Uterus (tissue), 4 donors: ENCODE measurements around the gene CDCA3. TPM values are rescaled to one million over a fixed set of nuclear protein-coding genes. Genes with fewer than 3 reads are reported as not detected.

Source experiments
- DNase-seq, 2 donors: peaks; one replicate each; pipeline ENCODE4 v3.0.0-alpha.2; 2019 to 2020
- H3K27ac ChIP-seq, 2 donors: fragments of 200-600 bp; sonication (generic); 1 replicate in 1 of 2; 2 replicates in 1 of 2; pipeline ENCODE4 v1.5.1; 2016 to 2018
- H3K27me3 ChIP-seq, 2 donors: fragments of 200-600 bp; sonication (generic); one replicate each; pipeline ENCODE4 v1.5.1; 2018 to 2019; ENCODE audit warnings: control low read depth in 1 of 2
- H3K36me3 ChIP-seq, 2 donors: fragments of 200-600 bp; sonication (generic); one replicate each; pipeline ENCODE4 v1.5.1; 2019; ENCODE audit warnings: control low read depth in 1 of 2
- H3K4me1 ChIP-seq, 2 donors: fragments of 200-600 bp; sonication (generic); one replicate each; pipeline ENCODE4 v1.5.1; 2018 to 2019; ENCODE audit warnings: control low read depth in 1 of 2
- H3K4me3 ChIP-seq, 2 donors: fragments of 200-600 bp; sonication (generic); 1 replicate in 1 of 2; 2 replicates in 1 of 2; pipeline ENCODE4 v1.5.1; 2018 to 2019; ENCODE audit warnings: mild to moderate bottlenecking in 1 of 2
- H3K9me3 ChIP-seq, 2 donors: fragments of 200-600 bp; sonication (generic); one replicate each; pipeline ENCODE4 v1.5.1; 2019; ENCODE audit warnings: control low read depth in 1 of 2
- CTCF ChIP-seq, 4 experiments: fragments of 200-600 bp in 2 of 4; fragments of 450-650 bp in 2 of 4; sonication (generic) in 2 of 4; IDR thresholded peaks; one replicate each; pipeline ENCODE4 v1.5.1; 2016 to 2019; ENCODE audit warnings: antibody characterized with exemption in 4 of 4, mild to moderate bottlenecking in 2 of 4, moderate library complexity in 1 of 4
- POLR2A ChIP-seq, 2 donors: fragments of 450-650 bp; IDR thresholded peaks; one replicate each; pipeline ENCODE4 v1.6.1; 2016; ENCODE audit warnings: antibody characterized with exemption in 2 of 2, mild to moderate bottlenecking in 1 of 2, moderate library complexity in 1 of 2
- intact Hi-C: fragments of 100-400 bp; cut with DNase I; formaldehyde crosslinking; loops from one replicate; pipeline ENCODE4 v1.15.1; 2023; ENCODE audit warnings: low total_unique reads
- total RNA-seq, 4 donors: library from RNA; depleted of rRNA in 3 of 4; stranded (reverse); fragments of >200 nt in 3 of 4; gene quantifications; one replicate each; pipeline versions ENCODE4 v1.1.0 to v1.2.4, GENCODE V29; 2014 to 2023
- donor health status: DM: yes; HTN: yes; CAD: no.

CDCA3 gene
- total RNA-seq, 4 donors from 2014 or later = 0.76 to 9.6 TPM; not detected in 2

DNA sequence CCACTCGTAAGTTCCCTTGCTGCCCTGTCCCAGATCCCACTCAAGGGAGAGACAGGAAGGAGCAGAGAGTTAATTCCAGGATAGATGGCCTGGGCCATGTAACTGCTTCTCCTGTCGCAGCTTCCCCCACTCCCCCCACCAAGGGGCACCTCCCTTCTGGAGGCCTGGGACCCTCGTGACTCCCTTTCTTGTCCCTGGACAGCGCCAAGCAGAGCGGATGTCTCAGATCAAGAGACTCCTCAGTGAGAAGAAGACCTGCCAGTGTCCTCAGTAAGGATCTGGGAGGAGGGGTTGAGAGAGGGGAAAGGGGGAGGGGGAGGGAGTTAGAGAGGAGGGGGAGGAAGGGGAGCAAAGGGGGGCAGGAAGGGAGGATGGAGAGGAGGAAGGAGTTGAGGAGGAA lies 32.4 kb downstream of the CDCA3 start:
- no peak for TF ChIP-seq POLR2A (IDR thresholded peaks at IDR 0.05)
- TF ChIP-seq CTCF (IDR thresholded peaks at IDR 0.05) = no peak
- no peak overlapping the region for H3K4me3 ChIP-seq
- intact Hi-C loops = no loop called here
- H3K36me3 ChIP-seq = no peaks in the 10 kb centered on the region
- no peak overlapping the region for H3K27ac ChIP-seq
- no peak for DNase-seq
- peaks cover 0 to 4% of the 10 kb centered on the region in 2 donors for H3K27me3 ChIP-seq
- no peaks in the 10 kb centered on the region for H3K9me3 ChIP-seq
- no peaks in the 10 kb centered on the region for H3K4me1 ChIP-seq

DNA sequence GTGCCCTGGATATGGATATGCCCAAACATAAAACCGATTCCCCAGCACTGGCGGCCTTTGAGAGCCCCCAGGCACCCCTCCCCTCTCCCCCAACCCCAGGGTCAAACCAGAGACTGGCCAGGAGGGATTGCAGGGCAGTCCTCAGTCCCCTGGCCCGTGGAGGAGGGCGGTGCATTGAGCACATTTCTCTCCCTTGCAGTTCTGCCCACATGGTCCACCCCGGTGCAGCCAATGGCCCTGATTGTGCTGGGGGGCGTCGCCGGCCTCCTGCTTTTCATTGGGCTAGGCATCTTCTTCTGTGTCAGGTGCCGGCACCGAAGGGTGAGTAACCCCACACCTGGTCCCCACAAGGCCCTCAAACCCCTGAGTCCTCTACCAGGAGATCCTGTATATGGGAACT lies 32.9 kb downstream of the CDCA3 start:
- no peaks in the 10 kb centered on the region for H3K9me3 ChIP-seq
- peaks cover 0 to 4% of the 10 kb centered on the region in 2 donors for H3K27me3 ChIP-seq
- no peak overlapping the region for H3K4me3 ChIP-seq
- no peak for DNase-seq
- intact Hi-C loops = no loop called here
- H3K27ac ChIP-seq = no peak overlapping the region
- H3K4me1 ChIP-seq = no peaks in the 10 kb centered on the region
- no peaks in the 10 kb centered on the region for H3K36me3 ChIP-seq
- no peak for TF ChIP-seq POLR2A (IDR thresholded peaks at IDR 0.05)
- no peak for TF ChIP-seq CTCF (IDR thresholded peaks at IDR 0.05)

- Histone ChIP-seq H3K36me3 (no peaks in the 10 kb centered on the region), H3K27me3 (peaks cover 0 to 4% of the 10 kb centered on the region in 2 donors), H3K9me3 (no peaks in the 10 kb centered on the region), H3K4me1 (no peaks in the 10 kb centered on the region), H3K27ac (no peak overlapping the region), H3K4me3 (no peak overlapping the region)
- DNase-seq = no peak
- TF ChIP-seq CTCF (IDR thresholded peaks at IDR 0.05) = no peak
- TF ChIP-seq POLR2A (IDR thresholded peaks at IDR 0.05) = no peak
- intact Hi-C loops = no loop called here
These were observed 33.4 kb downstream of the CDCA3 start for GRCh38 chr12:6817662-6818157.

DNA sequence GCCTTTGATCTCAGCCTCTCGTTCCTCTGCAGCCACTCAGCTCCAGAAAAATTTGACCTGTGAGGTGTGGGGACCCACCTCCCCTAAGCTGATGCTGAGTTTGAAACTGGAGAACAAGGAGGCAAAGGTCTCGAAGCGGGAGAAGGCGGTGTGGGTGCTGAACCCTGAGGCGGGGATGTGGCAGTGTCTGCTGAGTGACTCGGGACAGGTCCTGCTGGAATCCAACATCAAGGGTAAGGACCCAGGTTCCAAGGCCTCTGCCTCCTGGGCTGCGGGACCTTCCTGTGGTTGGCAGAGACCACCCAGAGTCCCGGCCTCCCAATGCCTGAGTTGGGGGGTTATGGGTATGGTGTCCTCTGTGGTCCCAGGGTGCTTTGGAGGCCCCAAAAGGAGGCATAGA lies 34.0 kb downstream of the CDCA3 start:
- no peak for DNase-seq
- Histone ChIP-seq H3K4me1 (no peaks in the 10 kb centered on the region), H3K36me3 (no peaks in the 10 kb centered on the region), H3K4me3 (no peak overlapping the region), H3K9me3 (no peaks in the 10 kb centered on the region), H3K27me3 (peaks cover 0 to 3% of the 10 kb centered on the region in 2 donors), H3K27ac (no peak overlapping the region)
- intact Hi-C loops = no loop called here
- TF ChIP-seq CTCF (IDR thresholded peaks at IDR 0.05) = no peak
- TF ChIP-seq POLR2A (IDR thresholded peaks at IDR 0.05) = no peak

DNA sequence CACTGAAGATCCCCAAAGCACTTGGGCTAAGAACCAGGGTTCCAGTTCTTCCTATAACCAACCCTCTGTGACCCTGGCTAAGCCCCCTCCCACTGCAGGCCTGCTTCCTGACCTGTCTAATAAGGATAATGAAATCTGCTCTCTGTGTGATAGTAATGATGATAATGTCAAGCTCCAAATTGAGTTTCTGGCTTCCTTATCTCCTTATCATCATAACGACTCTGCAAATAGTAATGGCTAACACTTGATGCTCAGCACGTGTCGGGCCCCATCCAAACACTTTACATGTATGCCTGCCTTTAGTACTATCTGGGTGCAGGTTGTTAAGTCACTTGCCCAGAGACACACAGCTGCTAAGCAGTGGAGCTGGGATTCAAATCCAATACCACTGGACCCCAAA lies 34.5 kb downstream of the CDCA3 start:
- DNase-seq = no peak
- no peaks in the 10 kb centered on the region for H3K36me3 ChIP-seq
- H3K4me1 ChIP-seq = no peaks in the 10 kb centered on the region
- H3K9me3 ChIP-seq = no peaks in the 10 kb centered on the region
- TF ChIP-seq CTCF (IDR thresholded peaks at IDR 0.05) = no peak
- TF ChIP-seq POLR2A (IDR thresholded peaks at IDR 0.05) = no peak
- intact Hi-C loops = no loop called here
- no peak overlapping the region for H3K27ac ChIP-seq
- no peak overlapping the region for H3K4me3 ChIP-seq
- no peaks in the 10 kb centered on the region for H3K27me3 ChIP-seq
